ENCODE results near the gene AAK1. TPM values are rescaled to one million over a fixed set of nuclear protein-coding genes. Genes with fewer than 3 reads are reported as not detected.

Gene AAK1
- total and polyA plus RNA-seq, 2 donors (not counting 3 experiments of a cell fraction or from before 2014, with no cell fraction given) = 31.0 to 127 TPM

DNA sequence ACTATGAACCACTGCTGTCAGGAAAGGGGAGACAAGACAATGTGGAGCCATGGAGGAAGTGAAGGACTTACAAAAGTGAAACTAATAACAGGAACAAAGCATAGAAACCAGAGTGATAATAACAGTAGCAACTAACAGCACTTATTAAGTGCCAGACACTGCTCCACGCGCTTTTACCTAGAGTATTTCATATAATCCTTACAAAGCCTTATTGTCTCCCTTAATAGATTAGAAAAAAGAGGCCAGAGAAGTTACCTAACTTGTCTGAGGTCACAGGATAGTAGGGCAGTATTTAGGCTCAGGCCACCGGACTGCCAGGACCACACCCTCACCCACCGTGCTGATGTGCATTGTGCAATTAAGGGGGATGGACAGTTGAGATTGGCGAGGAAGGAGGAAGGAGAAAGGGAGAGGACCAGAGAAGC, 107.7 kb downstream of the AAK1 start:
- intact Hi-C loops (cut with micrococcal nuclease) (no loop called here), dilution Hi-C loops (cut with MboI; ENCODE audit: extremely low pct_ligation_motif_present, low sequenced_read_pairs) (no loop called here)
- POLR2A ChIA-PET = no interaction called here
- peaks cover 13% of the 10 kb centered on the region for H3K79me2 ChIP-seq (ENCODE audit: control insufficient read depth, insufficient read depth, low read length)
- CTCF ChIA-PET = no interaction called here
- peaks cover 8 to 21% of the 10 kb centered on the region in 2 experiments for H3K36me3 ChIP-seq (ENCODE audit: control insufficient read depth in 2 of 2, extremely low read depth in 1 of 2, insufficient read depth in 2 of 2, low read length in 2 of 2)
- no peak for DNase-seq (ENCODE audit: low read depth, low spot score)
- BruUV-seq (replicated peaks) = no TSS peak
- H3K4me1 ChIP-seq (ENCODE audit: control insufficient read depth, extremely low read depth, insufficient read depth, low read length) = no peaks in the 10 kb centered on the region
- FAIRE-seq = no peak
- no peaks in the 10 kb centered on the region for H4K20me1 ChIP-seq (replicated peaks; ENCODE audit: control insufficient read depth, extremely low read depth, insufficient read depth, low read length)
- no peak overlapping the region for H3K4me3 ChIP-seq (replicated peaks in 1 of 3; ENCODE audit: insufficient read depth in 1 of 3, low read depth in 1 of 3, low read length in 3 of 3)
- no peak overlapping the region for H3K27ac ChIP-seq (ENCODE audit: insufficient read depth, low read depth, low read length)
- H3K9ac ChIP-seq (replicated peaks; ENCODE audit: extremely low read depth, insufficient read depth, low read length) = no peak overlapping the region
- TF ChIP-seq POLR2A (IDR thresholded peaks at IDR 0.05; ENCODE audit: low read depth, low read length) (no peak), POLR2AphosphoS5 (IDR thresholded peaks at IDR 0.05; ENCODE audit: insufficient read depth, low read depth, low read length) (no peak), JUN (IDR thresholded peaks at IDR 0.05; ENCODE audit: borderline replicate concordance, insufficient read depth, insufficient read length, low read depth) (no peak), GATA2 (IDR thresholded peaks at IDR 0.05; ENCODE audit: insufficient read depth, insufficient read length, low read depth, low read length) (no peak), EZH2 (IDR thresholded peaks at IDR 0.05; ENCODE audit: borderline replicate concordance, low read depth, low read length, severe bottlenecking) (no peak), MAX (IDR thresholded peaks at IDR 0.05; ENCODE audit: insufficient read depth, insufficient read length) (no peak)
- H3K4me2 ChIP-seq (ENCODE audit: insufficient read depth, low read length) = no peak overlapping the region
- H3K27me3 ChIP-seq (ENCODE audit: control insufficient read depth in 2 of 2, insufficient read depth in 2 of 2, low read length in 2 of 2) = no peaks in the 10 kb centered on the region
- no peaks in the 10 kb centered on the region for H3K9me1 ChIP-seq (replicated peaks; ENCODE audit: control insufficient read depth, extremely low read depth, insufficient read depth, low read length)
- H3K9me3 ChIP-seq (replicated peaks; ENCODE audit: control insufficient read depth, insufficient read depth, low read length) = no peaks in the 10 kb centered on the region
- no peak overlapping the region for H2AFZ ChIP-seq (ENCODE audit: low read depth, low read length)

- Histone ChIP-seq H3K27me3 (ENCODE audit: control insufficient read depth in 2 of 2, insufficient read depth in 2 of 2, low read length in 2 of 2) (no peaks in the 10 kb centered on the region), H3K27ac (ENCODE audit: insufficient read depth, low read depth, low read length) (no peak overlapping the region), H3K79me2 (ENCODE audit: control insufficient read depth, insufficient read depth, low read length) (peaks cover 3% of the 10 kb centered on the region), H2AFZ (ENCODE audit: low read depth, low read length) (no peak overlapping the region), H3K9me3 (replicated peaks; ENCODE audit: control insufficient read depth, insufficient read depth, low read length) (no peaks in the 10 kb centered on the region), H3K9me1 (replicated peaks; ENCODE audit: control insufficient read depth, extremely low read depth, insufficient read depth, low read length) (no peaks in the 10 kb centered on the region), H3K4me3 (replicated peaks in 1 of 3; ENCODE audit: insufficient read depth in 1 of 3, low read depth in 1 of 3, low read length in 3 of 3) (no peak overlapping the region), H3K36me3 (ENCODE audit: control insufficient read depth in 2 of 2, extremely low read depth in 1 of 2, insufficient read depth in 2 of 2, low read length in 2 of 2) (peaks cover 19 to 23% of the 10 kb centered on the region in 2 experiments), H3K9ac (replicated peaks; ENCODE audit: extremely low read depth, insufficient read depth, low read length) (no peak overlapping the region), H3K4me2 (ENCODE audit: insufficient read depth, low read length) (no peak overlapping the region), H3K4me1 (ENCODE audit: control insufficient read depth, extremely low read depth, insufficient read depth, low read length) (no peaks in the 10 kb centered on the region), H4K20me1 (replicated peaks; ENCODE audit: control insufficient read depth, extremely low read depth, insufficient read depth, low read length) (no peaks in the 10 kb centered on the region)
- dilution Hi-C loops (cut with MboI; ENCODE audit: extremely low pct_ligation_motif_present, low sequenced_read_pairs) = no loop called here
- no peak for TF ChIP-seq POLR2A (IDR thresholded peaks at IDR 0.05; ENCODE audit: low read depth, low read length)
- no peak for TF ChIP-seq CTCF (IDR thresholded peaks at IDR 0.05; ENCODE audit: extremely low read depth in 1 of 2, insufficient read depth in 1 of 2, low read depth in 1 of 2, low read length in 2 of 2)
- no peak for TF ChIP-seq FOS (IDR thresholded peaks at IDR 0.05; ENCODE audit: borderline replicate concordance, insufficient read depth, low read length)
- no peak for TF ChIP-seq GATA2 (IDR thresholded peaks at IDR 0.05; ENCODE audit: insufficient read depth, insufficient read length, low read depth, low read length)
- TF ChIP-seq EZH2 (IDR thresholded peaks at IDR 0.05; ENCODE audit: borderline replicate concordance, low read depth, low read length, severe bottlenecking) = no peak
- TF ChIP-seq POLR2AphosphoS5 (IDR thresholded peaks at IDR 0.05; ENCODE audit: insufficient read depth, low read depth, low read length) = no peak
- no peak for TF ChIP-seq JUN (IDR thresholded peaks at IDR 0.05; ENCODE audit: borderline replicate concordance, insufficient read depth, insufficient read length, low read depth)
- no peak for TF ChIP-seq MAX (IDR thresholded peaks at IDR 0.05; ENCODE audit: insufficient read depth, insufficient read length)
- no peak for TF ChIP-seq MYC (IDR thresholded peaks at IDR 0.05; ENCODE audit: low read depth, low read length)
- BruUV-seq (replicated peaks) = no TSS peak
- no peak for FAIRE-seq
- ChIA-PET CTCF (no interaction called here), POLR2A (interaction anchor here (0.6 kb wide), 1 partner anchor 209 kb away, joined by 5 read pairs; no protein-coding TSS in a partner anchor)
- no peak for DNase-seq (ENCODE audit: low read depth, low spot score)
- intact Hi-C loops (cut with micrococcal nuclease) = no loop called here
Observed at GRCh38 chr2:69531186-69531585, 112.4 kb downstream of the AAK1 start.

All from endothelial cell of umbilical vein (primary cell).